Epithelial cell of proximal tubule (primary cell): ENCODE measurements around the gene TBR1. TPM values are rescaled to one million over a fixed set of nuclear protein-coding genes. Genes with fewer than 3 reads are reported as not detected.

Experiments used
- DNase-seq: peaks from one replicate; pipeline ENCODE4 v3.0.0-alpha.2; 2011; ENCODE audit warnings: low read depth
- H3K4me3 ChIP-seq: 2 replicates; pipeline ENCODE4 v1.5.1; 2011; ENCODE audit warnings: low read depth, mild to moderate bottlenecking, low read length
- total RNA-seq: library from RNA; depleted of rRNA; stranded (reverse); fragments of >200 nt; gene quantifications from 2 replicates; pipeline ENCODE4 v1.2.3, GENCODE V29; 2015
- TF ChIP-seq, protein P1 (sequence below): conservative IDR thresholded peaks from 2 replicates; pipeline ENCODE4 v1.5.1; 2012; ENCODE audit warnings: low read depth, mild to moderate bottlenecking, low read length

The TBR1 gene
- not detected in 2 replicates for total RNA-seq

GRCh38 chr2:161415987-161416707 lies at the start of gene TBR1:
Gene TBR1, plus strand, starts transcription at chr2:161416297. Its CDS starts 114 bp downstream, at chr2:161416411.
- no peak for DNase-seq
- TF ChIP-seq, protein P1, sequence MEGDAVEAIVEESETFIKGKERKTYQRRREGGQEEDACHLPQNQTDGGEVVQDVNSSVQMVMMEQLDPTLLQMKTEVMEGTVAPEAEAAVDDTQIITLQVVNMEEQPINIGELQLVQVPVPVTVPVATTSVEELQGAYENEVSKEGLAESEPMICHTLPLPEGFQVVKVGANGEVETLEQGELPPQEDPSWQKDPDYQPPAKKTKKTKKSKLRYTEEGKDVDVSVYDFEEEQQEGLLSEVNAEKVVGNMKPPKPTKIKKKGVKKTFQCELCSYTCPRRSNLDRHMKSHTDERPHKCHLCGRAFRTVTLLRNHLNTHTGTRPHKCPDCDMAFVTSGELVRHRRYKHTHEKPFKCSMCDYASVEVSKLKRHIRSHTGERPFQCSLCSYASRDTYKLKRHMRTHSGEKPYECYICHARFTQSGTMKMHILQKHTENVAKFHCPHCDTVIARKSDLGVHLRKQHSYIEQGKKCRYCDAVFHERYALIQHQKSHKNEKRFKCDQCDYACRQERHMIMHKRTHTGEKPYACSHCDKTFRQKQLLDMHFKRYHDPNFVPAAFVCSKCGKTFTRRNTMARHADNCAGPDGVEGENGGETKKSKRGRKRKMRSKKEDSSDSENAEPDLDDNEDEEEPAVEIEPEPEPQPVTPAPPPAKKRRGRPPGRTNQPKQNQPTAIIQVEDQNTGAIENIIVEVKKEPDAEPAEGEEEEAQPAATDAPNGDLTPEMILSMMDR = no peak
- H3K4me3 ChIP-seq = peak within 1 kb of the TSS; percentile 53

DNA sequence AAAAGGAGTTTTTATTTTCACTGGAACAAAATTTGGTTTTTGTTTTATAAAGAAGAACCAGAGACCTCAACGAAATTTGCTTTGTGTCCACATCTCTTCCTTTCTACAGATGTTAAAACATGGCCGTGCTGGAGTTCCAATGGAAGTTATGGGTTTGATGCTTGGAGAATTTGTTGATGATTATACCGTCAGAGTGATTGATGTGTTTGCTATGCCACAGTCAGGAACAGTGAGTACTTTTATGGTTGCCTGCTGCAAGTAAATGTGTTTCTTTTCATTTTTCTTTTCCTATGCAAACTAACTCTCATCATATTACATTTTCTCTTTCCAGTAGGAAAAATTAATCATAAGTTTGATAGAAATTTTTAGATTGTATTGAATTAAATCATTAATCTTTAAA lies 48.4 kb upstream of the TBR1 start:
- no peak for DNase-seq
- H3K4me3 ChIP-seq = no peak overlapping the region
- TF ChIP-seq, protein P1 = no peak

DNA sequence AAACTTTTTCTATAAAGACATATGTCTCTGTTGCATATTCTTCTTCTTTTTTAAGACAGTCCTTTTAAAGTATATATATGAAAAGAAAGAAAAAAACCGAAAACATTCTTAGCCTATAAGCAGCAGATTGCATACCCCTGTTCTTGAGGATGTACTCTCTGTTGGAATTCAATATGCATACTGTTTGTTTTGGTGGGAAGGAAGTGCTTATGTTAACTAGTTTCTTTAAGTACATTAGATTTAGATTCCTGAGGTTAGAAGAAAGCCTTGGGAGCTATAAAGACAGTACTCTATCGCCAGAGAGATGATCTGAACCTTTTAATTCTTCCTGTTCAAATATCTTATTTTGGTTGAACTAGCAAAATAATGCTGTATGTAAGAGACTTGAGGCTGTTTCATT lies 46.8 kb upstream of the TBR1 start:
- H3K4me3 ChIP-seq = no peak overlapping the region
- TF ChIP-seq, protein P1 = no peak
- no peak for DNase-seq

DNA sequence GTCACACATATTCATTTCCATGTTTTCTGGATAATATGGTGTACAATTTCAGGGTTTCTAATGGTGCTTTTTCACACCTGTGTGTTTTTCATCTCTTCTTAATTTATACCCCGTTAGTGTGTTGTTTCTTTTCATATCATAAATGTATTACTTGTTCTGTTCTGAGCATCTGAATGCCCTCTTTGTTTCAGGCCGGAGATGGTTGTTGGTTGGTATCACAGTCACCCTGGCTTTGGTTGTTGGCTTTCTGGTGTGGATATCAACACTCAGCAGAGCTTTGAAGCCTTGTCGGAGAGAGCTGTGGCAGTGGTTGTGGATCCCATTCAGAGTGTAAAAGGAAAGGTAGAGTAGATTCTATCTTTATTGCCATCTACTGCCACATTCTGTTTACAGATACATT lies 45.1 kb upstream of the TBR1 start:
- no peak overlapping the region for H3K4me3 ChIP-seq
- TF ChIP-seq, protein P1 = no peak
- DNase-seq = no peak

DNA sequence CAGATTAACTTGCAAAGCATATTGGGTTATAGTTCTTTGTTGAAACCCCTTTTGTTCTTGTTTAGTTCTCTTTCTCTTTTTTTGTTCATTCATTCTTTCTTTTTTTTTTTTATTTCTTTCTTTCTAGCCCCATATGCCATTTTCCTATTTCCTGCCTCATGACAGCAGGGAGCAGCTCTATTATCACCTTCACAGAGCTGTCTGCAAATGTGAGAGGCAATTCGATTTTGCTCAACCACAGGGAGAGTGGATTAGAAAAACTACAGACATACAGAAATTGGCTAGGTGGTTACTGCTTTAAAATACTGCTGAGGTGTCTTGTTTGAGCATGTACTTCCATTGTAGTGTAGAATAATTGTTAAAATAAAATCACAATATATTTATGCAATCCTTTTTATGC lies 44.2 kb upstream of the TBR1 start:
- no peak overlapping the region for H3K4me3 ChIP-seq
- no peak for DNase-seq
- TF ChIP-seq, protein P1 = no peak

GRCh38 chr2:161373942-161374341 lies 42.2 kb upstream of the TBR1 start:
- no peak overlapping the region for H3K4me3 ChIP-seq
- no peak for DNase-seq
- TF ChIP-seq, protein P1 = no peak

DNA sequence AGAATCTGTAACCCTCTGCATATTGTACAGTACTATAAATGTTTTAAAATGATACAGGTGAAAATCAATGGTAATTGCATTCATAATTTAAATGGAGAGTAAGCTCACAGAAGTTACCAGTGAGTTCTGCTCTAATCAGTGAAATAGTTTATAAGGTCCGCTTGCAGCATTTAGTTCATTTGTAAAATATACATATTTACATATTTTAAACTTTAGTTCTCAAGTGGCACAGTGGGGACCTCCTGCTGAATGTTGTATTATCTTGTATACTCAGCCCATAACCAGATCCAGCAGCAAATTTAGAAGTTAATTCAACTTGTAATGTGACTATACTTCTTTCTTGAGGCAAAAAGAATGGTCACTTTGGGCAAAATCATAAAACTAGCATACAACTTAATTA lies 41.7 kb upstream of the TBR1 start:
- TF ChIP-seq, protein P1 = no peak

More for the DNA sequence above, 41.7 kb upstream of the TBR1 start:
- no peak overlapping the region for H3K4me3 ChIP-seq
- DNase-seq = no peak
